H1 (cell line): ENCODE data around the gene PPFIA2. TPM values are rescaled to one million over a fixed set of nuclear protein-coding genes. Genes with fewer than 3 reads are reported as not detected.

Experiments
- CTCF ChIA-PET: fragments of 300-600 bp; sonication (Branson Sonifier 250); formaldehyde crosslinking; loops from one replicate; lab custom pipeline; 2021; ENCODE audit not compliant: partially characterized antibody; lab: Charles Lee
- POLR2A ChIA-PET: fragments of 300-600 bp; sonication (Branson Sonifier 250); formaldehyde crosslinking; loops from one replicate; lab custom pipeline; 2021; ENCODE audit warnings: inconsistent platforms; ENCODE audit not compliant: partially characterized antibody; lab: Charles Lee
- DNase-seq, 2 experiments: peaks; one replicate each; pipeline versions ENCODE4 v3.0.0 to v3.0.0-alpha.2; 2010 to 2022; ENCODE audit warnings: low spot score in 2 of 2, low read depth in 1 of 2, mixed read lengths in 1 of 2
- FAIRE-seq: peaks from 2 replicates; lab custom pipeline; 2011; peaks lifted over from hg19 to GRCh38; lab: Jason Lieb, UNC
- H2AFZ ChIP-seq: 2 replicates; pipeline ENCODE4 v1.8.1; 2012; ENCODE audit warnings: low read length, inconsistent platforms
- H2AK5ac ChIP-seq: 2 replicates; pipeline ENCODE4 v1.6.1; 2013; ENCODE audit warnings: low read depth, low read length
- H2BK120ac ChIP-seq: replicated peaks from 2 replicates; pipeline ENCODE3; 2013; ENCODE audit warnings: low read depth, low read length, inconsistent platforms
- H2BK12ac ChIP-seq: 2 replicates; pipeline ENCODE4 v1.6.1; 2013; ENCODE audit warnings: low read depth, low read length
- H2BK15ac ChIP-seq: 2 replicates; pipeline ENCODE4 v1.6.1; 2013; ENCODE audit warnings: low read length
- H2BK20ac ChIP-seq: 2 replicates; pipeline ENCODE4 v1.6.1; 2013; ENCODE audit warnings: low read length
- H2BK5ac ChIP-seq: 2 replicates; pipeline ENCODE4 v1.6.1; 2013; ENCODE audit warnings: low read depth, low read length
- H3K14ac ChIP-seq: 2 replicates; pipeline ENCODE4 v1.6.1; 2013; ENCODE audit warnings: inconsistent platforms; ENCODE audit not compliant: insufficient read length
- H3K18ac ChIP-seq: 2 replicates; pipeline ENCODE4 v1.6.1; 2013; ENCODE audit warnings: low read length; ENCODE audit errors: extremely low read depth
- H3K23ac ChIP-seq: 2 replicates; pipeline ENCODE4 v1.6.1; 2013; ENCODE audit warnings: inconsistent platforms; ENCODE audit not compliant: insufficient read length
- H3K23me2 ChIP-seq: 2 replicates; pipeline ENCODE4 v1.6.1; 2013; ENCODE audit warnings: low read depth, low read length
- H3K27ac ChIP-seq: 2 replicates; pipeline ENCODE4 v1.6.1; 2011; ENCODE audit warnings: low read depth, low read length, inconsistent platforms
- H3K27me3 ChIP-seq, 4 experiments: replicated peaks in 1 of 4; 1 replicate in 1 of 4; 2 replicates in 3 of 4; pipeline versions ENCODE4 v1.6.1 to v1.8.1; 2011 to 2013; ENCODE audit warnings: low read length in 3 of 4, mild to moderate bottlenecking in 3 of 4, inconsistent platforms in 2 of 4, mixed read lengths in 2 of 4, moderate library complexity in 1 of 4; ENCODE audit not compliant: control insufficient read depth in 3 of 4, insufficient read depth in 3 of 4; ENCODE audit errors: extremely low read depth in 1 of 4
- H3K36me3 ChIP-seq, 4 experiments: 2 replicates each; pipeline versions ENCODE4 v1.6.1 to v1.8.1; 2011 to 2013; ENCODE audit warnings: mild to moderate bottlenecking in 4 of 4, low read length in 3 of 4, moderate library complexity in 2 of 4, control low read depth in 1 of 4, inconsistent platforms in 1 of 4; ENCODE audit not compliant: insufficient read depth in 4 of 4, control insufficient read depth in 2 of 4
- H3K4ac ChIP-seq: replicated peaks from 2 replicates; pipeline ENCODE3; 2013; ENCODE audit warnings: low read length, low read depth, mixed read lengths, inconsistent platforms; ENCODE audit not compliant: insufficient read length
- H3K4me1 ChIP-seq, 4 experiments: replicated peaks in 1 of 4; 1 replicate in 1 of 4; 2 replicates in 3 of 4; pipeline versions ENCODE4 v1.6.1 to v1.8.1; 2011 to 2013; ENCODE audit warnings: low read length in 3 of 4, inconsistent platforms in 2 of 4, mixed read lengths in 1 of 4; ENCODE audit not compliant: insufficient read depth in 4 of 4, control insufficient read depth in 3 of 4
- H3K4me2 ChIP-seq, 2 experiments: 2 replicates each; pipeline versions ENCODE4 v1.6.1 to v1.8.1; 2011 to 2013; ENCODE audit warnings: low read depth in 2 of 2, low read length in 2 of 2, control low read depth in 1 of 2, inconsistent platforms in 1 of 2, mild to moderate bottlenecking in 1 of 2; ENCODE audit not compliant: insufficient read depth in 1 of 2
- H3K4me3 ChIP-seq, 4 experiments: fragments of 200-600, 300-600 bp in 1 of 4; sonication (generic), shearing (Covaris generic), sonication (Bioruptor Twin) in 1 of 4; 2 replicates each; pipeline versions ENCODE4 v1.5.1 to v1.8.1; 2011 to 2016; ENCODE audit warnings: low read length in 4 of 4, low read depth in 3 of 4, control low read depth in 2 of 4, inconsistent platforms in 2 of 4, mild to moderate bottlenecking in 2 of 4, mixed read lengths in 1 of 4, moderate library complexity in 1 of 4; ENCODE audit not compliant: insufficient read depth in 2 of 4; ENCODE audit errors: extremely low read depth in 1 of 4
- H3K56ac ChIP-seq: replicated peaks from 2 replicates; pipeline ENCODE3; 2013; ENCODE audit warnings: low read depth, mild to moderate bottlenecking, mixed read lengths, low read length, inconsistent platforms; ENCODE audit not compliant: insufficient read length
- H3K79me1 ChIP-seq: 2 replicates; pipeline ENCODE4 v1.6.1; 2013; ENCODE audit warnings: low read depth, low read length, control low read depth
- H3K79me2 ChIP-seq, 2 experiments: 2 replicates each; pipeline versions ENCODE4 v1.6.1 to v1.8.1; 2012 to 2013; ENCODE audit warnings: low read length in 2 of 2, mild to moderate bottlenecking in 2 of 2, inconsistent platforms in 1 of 2; ENCODE audit not compliant: insufficient read depth in 2 of 2, control insufficient read depth in 1 of 2
- H3K9ac ChIP-seq, 4 experiments: replicated peaks in 1 of 4; 1 replicate in 1 of 4; 2 replicates in 3 of 4; pipeline versions ENCODE4 v1.6.1 to v1.8.1; 2011 to 2013; ENCODE audit warnings: low read depth in 3 of 4, low read length in 3 of 4, control low read depth in 2 of 4, mild to moderate bottlenecking in 2 of 4, moderate library complexity in 2 of 4, inconsistent platforms in 1 of 4; ENCODE audit errors: extremely low read depth in 1 of 4
- H3K9me3 ChIP-seq, 2 experiments: 2 replicates each; pipeline versions ENCODE4 v1.6.1 to v1.8.1; 2012 to 2013; ENCODE audit warnings: mild to moderate bottlenecking in 2 of 2, moderate library complexity in 2 of 2, control low read depth in 1 of 2, inconsistent platforms in 1 of 2, low read depth in 1 of 2, low read length in 1 of 2, mixed read lengths in 1 of 2; ENCODE audit not compliant: insufficient read depth in 2 of 2
- H4K20me1 ChIP-seq, 2 experiments: replicated peaks in 1 of 2; 2 replicates each; pipeline versions ENCODE3 to v1.8.1; 2011 to 2013; ENCODE audit warnings: inconsistent platforms in 2 of 2, low read length in 2 of 2, mild to moderate bottlenecking in 1 of 2; ENCODE audit not compliant: insufficient read depth in 2 of 2, control insufficient read depth in 1 of 2
- H4K5ac ChIP-seq: 2 replicates; pipeline ENCODE4 v1.6.1; 2013; ENCODE audit warnings: low read length, low read depth, mixed read lengths, inconsistent platforms; ENCODE audit not compliant: insufficient read length
- H4K8ac ChIP-seq: 2 replicates; pipeline ENCODE4 v1.8.0; 2013; ENCODE audit warnings: mild to moderate bottlenecking, moderate library complexity, low read length, inconsistent platforms; ENCODE audit not compliant: insufficient read depth; ENCODE audit errors: extremely low read depth
- H4K91ac ChIP-seq: replicated peaks from 2 replicates; pipeline ENCODE3; 2013; ENCODE audit warnings: low read length, mixed read lengths, inconsistent platforms; ENCODE audit not compliant: insufficient read length
- ATF2 ChIP-seq: IDR thresholded peaks from 2 replicates; pipeline ENCODE4 v1.6.1; 2012; ENCODE audit warnings: low read length, inconsistent platforms
- FOSL1 ChIP-seq: IDR thresholded peaks from 2 replicates; pipeline ENCODE4 v1.6.1; 2011; ENCODE audit warnings: mild to moderate bottlenecking, low read depth, low read length, moderate library complexity; ENCODE audit not compliant: insufficient read depth
- GABPA ChIP-seq: IDR thresholded peaks from 2 replicates; pipeline ENCODE4 v1.6.1; 2011; ENCODE audit warnings: mild to moderate bottlenecking, low read length, moderate library complexity, borderline replicate concordance; ENCODE audit not compliant: insufficient read depth
- PHF8 ChIP-seq: fragments of 200-600 bp; sonication (generic); conservative IDR thresholded peaks from 2 replicates; pipeline ENCODE4 v1.7.1; 2012; ENCODE audit warnings: low read depth, mild to moderate bottlenecking, inconsistent platforms, low read length, moderate library complexity
- RFX5 ChIP-seq: IDR thresholded peaks from 2 replicates; pipeline ENCODE4 v1.6.1; 2011; ENCODE audit warnings: low read depth, low read length, improper control_type of control experiment, borderline replicate concordance
- SIRT6 ChIP-seq: IDR thresholded peaks from one replicate; pipeline ENCODE4 v1.7.1; 2012; ENCODE audit warnings: low read length, inconsistent platforms
- SIX5 ChIP-seq: IDR thresholded peaks from 2 replicates; pipeline ENCODE4 v1.6.1; 2011; ENCODE audit warnings: mild to moderate bottlenecking, low read depth, low read length
- SRF ChIP-seq: IDR thresholded peaks from 2 replicates; pipeline ENCODE4 v1.6.1; 2011; ENCODE audit warnings: mild to moderate bottlenecking, low read depth, low read length, moderate library complexity
- TBP ChIP-seq: IDR thresholded peaks from 2 replicates; pipeline ENCODE4 v1.6.1; 2011; ENCODE audit warnings: low read depth, low read length, improper control_type of control experiment
- TEAD4 ChIP-seq: IDR thresholded peaks from 2 replicates; pipeline ENCODE4 v1.6.1; 2012; ENCODE audit warnings: low read depth, low read length, inconsistent platforms, mixed read lengths
- ZNF274 ChIP-seq: IDR thresholded peaks from 2 replicates; pipeline ENCODE4 v1.7.0; 2012; ENCODE audit warnings: low read length, borderline replicate concordance; ENCODE audit errors: extremely low read depth
- WGBS, 2 experiments: shearing (Covaris generic) in 1 of 2; methylation state at CpG; one replicate each; pipeline versions ENCODE4 v1.1.6 to v1.1.7; 2013 to 2015; ENCODE audit warnings: low lambda C conversion rate in 2 of 2, mixed read lengths in 2 of 2, inconsistent platforms in 1 of 2, low coverage in 1 of 2, missing lambda C conversion rate in 1 of 2; ENCODE audit not compliant: insufficient replicate concordance in 2 of 2, insufficient coverage in 1 of 2, insufficient read length in 1 of 2; ENCODE audit errors: extremely low coverage in 1 of 2, missing lambda C conversion rate in 1 of 2; 5-methylcytosine and 5-hydroxymethylcytosine counted together
- polyA plus RNA-seq, 7 experiments: library from polyadenylated mRNA; depleted of rRNA in 3 of 7; stranded (reverse) in 5 of 7; unstranded in 2 of 7; fragments of >200 nt in 5 of 7; fragments of 200-250 nt in 2 of 7; gene quantifications; 1 replicate in 5 of 7; 2 replicates in 1 of 7; 4 replicates in 1 of 7; pipeline versions ENCODE4 v1.2.1 to v1.2.3, GENCODE V29; 2011 to 2013; ENCODE audit warnings: missing spikeins in 2 of 7, mixed read lengths in 2 of 7
- total RNA-seq: library from RNA; stranded (reverse); fragmentation: NEBNext Ultra II Directional; extraction: Animal tissue kit (Norgen Biotek cat#: 25700); gene quantifications from 2 replicates; pipeline ENCODE4 v1.2.1, GENCODE V29; 2021

The PPFIA2 gene
- total and polyA plus RNA-seq, 2 of the 8 experiments (the other 6 are each of a cell fraction or from before 2014, with no cell fraction given), result 1.2 to 1.8 TPM

- no peak overlapping the region for H2AFZ ChIP-seq
- DNase-seq (no peak), FAIRE-seq (no peak)
- POLR2A ChIA-PET, result no interaction called here
- no peaks in the 10 kb centered on the region for H3K36me3 ChIP-seq
- H4K8ac ChIP-seq, result no peak overlapping the region
- H2AK5ac ChIP-seq, result no peak overlapping the region
- H2BK12ac ChIP-seq, result no peak overlapping the region
- no peak overlapping the region for H4K91ac ChIP-seq
- TF ChIP-seq ZNF274, result no peak
- no peak for TF ChIP-seq ATF2
- no peak for TF ChIP-seq FOSL1
- TF ChIP-seq SIRT6, result no peak
- TF ChIP-seq TEAD4, result no peak
- no peak for TF ChIP-seq PHF8
- TF ChIP-seq TBP, result no peak
- no peak for TF ChIP-seq RFX5
- no peak for TF ChIP-seq GABPA
- no peak for TF ChIP-seq SIX5
- no peak for TF ChIP-seq SRF
- TF ChIP-seq, all 59 proteins: peak for 0
- Histone ChIP-seq H2BK15ac (no peak overlapping the region), H3K27ac (no peak overlapping the region), H3K23me2 (no peaks in the 10 kb centered on the region), H3K9me3 (0 out of 4 replicates have a peak, but pooled peaks cover 0 to 2% of the 10 kb centered on the region in 2 experiments), H3K4me2 (no peak overlapping the region), H3K9ac (no peak overlapping the region), H3K79me1 (no peaks in the 10 kb centered on the region), H3K23ac (no peak overlapping the region), H4K5ac (no peak overlapping the region), H3K27me3 (no peaks in the 10 kb centered on the region), H3K79me2 (no peaks in the 10 kb centered on the region), H3K18ac (no peak overlapping the region), H2BK120ac (no peak overlapping the region), H2BK20ac (no peak overlapping the region), H4K20me1 (no peaks in the 10 kb centered on the region), H3K14ac (no peak overlapping the region), H3K4ac (no peak overlapping the region), H2BK5ac (no peak overlapping the region), H3K4me1 (peaks cover 0 to 6% (median 0%) of the 10 kb centered on the region in 4 experiments; a peak in 3 of 7 replicates), H3K56ac (no peak overlapping the region), H3K4me3 (no peak overlapping the region)
- 97% methylated on average over 2 of the region's 2 CpGs; no CpG with 5 or more reads in 1 of the 2 experiments for WGBS, 2 experiments
- CTCF ChIA-PET, result no interaction called here
Measured at GRCh38 chr12:81245458-81245857, 513.7 kb downstream of the PPFIA2 start.
